Activated CD4-positive, alpha-beta T cell treated with anti-CD3 and anti-CD28 coated beads for 36 hours (primary cell): Measurements from ENCODE around the gene ALG14. TPM values are rescaled to one million over a fixed set of nuclear protein-coding genes. Genes with fewer than 3 reads are reported as not detected.
"Not testable (repeated sequence)": the region's sequence is repeated elsewhere in the genome, so short reads cannot be mapped to it uniquely, and the experiment has no call there.

Experiments used
- ATAC-seq: fragments of 200-7000 bp; cut with Tn5 transposase; one replicate; pipeline ENCODE4 v1.10.0; 2021; ENCODE audit warnings: mild to moderate bottlenecking, moderate library complexity
- CTCF ChIA-PET: fragments of 350-600 bp; sonication (Branson Sonifier 250); formaldehyde crosslinking; loops from one replicate; lab custom pipeline; 2021; ENCODE audit warnings: antibody characterized with exemption; lab: Charles Lee
- POLR2A ChIA-PET: fragments of 350-600 bp; sonication (Branson Sonifier 250); formaldehyde crosslinking; loops from one replicate; lab custom pipeline; 2021; ENCODE audit warnings: antibody characterized with exemption, inconsistent platforms; lab: Charles Lee
- DNase-seq: peaks from one replicate; pipeline ENCODE4 v3.0.0-alpha.2; 2020
- H3K27ac Mint-ChIP-seq: one replicate; pipeline ENCODE4 v1.8.0; 2021; ENCODE audit warnings: mixed read lengths
- H3K27me3 Mint-ChIP-seq: one replicate; pipeline ENCODE4 v1.8.0; 2021; ENCODE audit warnings: mixed read lengths
- H3K36me3 Mint-ChIP-seq: one replicate; pipeline ENCODE4 v1.8.0; 2021; ENCODE audit warnings: low read depth, mixed read lengths
- H3K4me1 Mint-ChIP-seq: one replicate; pipeline ENCODE4 v1.8.0; 2021; ENCODE audit warnings: mixed read lengths
- H3K4me3 Mint-ChIP-seq: one replicate; pipeline ENCODE4 v1.8.0; 2021; ENCODE audit warnings: mild to moderate bottlenecking, moderate library complexity, mixed read lengths
- H3K9me3 Mint-ChIP-seq: one replicate; pipeline ENCODE4 v1.8.0; 2021; ENCODE audit warnings: low read depth, mixed read lengths
- intact Hi-C, 2 experiments: fragments of 100-400 bp; cut with DNase I in 1 of 2; cut with micrococcal nuclease in 1 of 2; formaldehyde crosslinking; loops; one replicate each; pipeline versions ENCODE4 v1.14.2 to v1.15.1; 2022 to 2024; cut with DNase I, micrococcal nuclease
- total RNA-seq, 2 experiments: library from RNA; stranded (reverse); gene quantifications; one replicate each; pipeline ENCODE4 v1.2.3, GENCODE V29; 2021

Gene ALG14
- total RNA-seq, 2 experiments from 2014 or later: 5.3 to 7.3 TPM

- POLR2A ChIA-PET: no interaction called here
- no peak overlapping the region for H3K4me3 Mint-ChIP-seq
- ATAC-seq (no peak), DNase-seq (no peak)
- no peaks in the 10 kb centered on the region for H3K36me3 Mint-ChIP-seq
- H3K27ac Mint-ChIP-seq: no peak overlapping the region
- CTCF ChIA-PET: interaction anchor here (0.6 to 1.3 kb wide), 2 partner anchors 8 to 91 kb away, joined by 3 read pairs; no protein-coding TSS in a partner anchor
- intact Hi-C loops: no loop called here
- no peaks in the 10 kb centered on the region for H3K9me3 Mint-ChIP-seq
- no peaks in the 10 kb centered on the region for H3K27me3 Mint-ChIP-seq
- H3K4me1 Mint-ChIP-seq: no peaks in the 10 kb centered on the region
Observed at GRCh38 chr1:94952539-94952938, 120.2 kb downstream of the ALG14 start.

GRCh38 chr1:94951509-94952208, 121.1 kb downstream of the ALG14 start:
- no peaks in the 10 kb centered on the region for H3K27me3 Mint-ChIP-seq

DNA sequence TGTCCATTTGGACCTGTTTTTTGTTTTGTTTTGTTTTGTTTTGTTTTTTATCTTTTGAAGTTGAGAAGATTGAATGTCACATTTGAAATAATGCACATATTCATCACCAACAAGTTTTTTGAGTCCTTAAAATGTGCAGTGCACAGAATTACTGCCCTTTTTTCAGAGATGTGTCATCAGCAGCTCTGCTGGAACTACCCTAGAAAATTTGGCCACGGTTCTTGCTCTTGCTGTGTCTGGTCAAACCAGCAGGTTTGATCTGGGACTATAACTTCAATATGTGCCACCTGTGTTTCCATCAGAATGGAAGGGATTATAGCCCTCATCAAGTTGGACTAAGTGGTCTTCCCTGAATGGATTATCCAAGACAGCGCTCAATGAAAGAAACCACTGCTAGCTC, 121.7 kb downstream of the ALG14 start:
- intact Hi-C loops: no loop called here
- CTCF ChIA-PET: interaction anchor here (0.8 kb wide), 1 partner anchor 9 kb away, joined by 3 read pairs; no protein-coding TSS in a partner anchor
- H3K4me1 Mint-ChIP-seq: no peaks in the 10 kb centered on the region

More at GRCh38 chr1:94951509-94952208, 121.1 kb downstream of the ALG14 start:
- intact Hi-C loops: no loop called here
- no peak overlapping the region for H3K4me3 Mint-ChIP-seq
- no peaks in the 10 kb centered on the region for H3K4me1 Mint-ChIP-seq
- no peaks in the 10 kb centered on the region for H3K9me3 Mint-ChIP-seq
- ChIA-PET CTCF (interaction anchor here (0.8 kb wide), 1 partner anchor 8 kb away, joined by 3 read pairs; no protein-coding TSS in a partner anchor), POLR2A (no interaction called here)
- ATAC-seq: no peak
- H3K27ac Mint-ChIP-seq: no peak overlapping the region
- no peak for DNase-seq
- H3K36me3 Mint-ChIP-seq: no peaks in the 10 kb centered on the region

DNA sequence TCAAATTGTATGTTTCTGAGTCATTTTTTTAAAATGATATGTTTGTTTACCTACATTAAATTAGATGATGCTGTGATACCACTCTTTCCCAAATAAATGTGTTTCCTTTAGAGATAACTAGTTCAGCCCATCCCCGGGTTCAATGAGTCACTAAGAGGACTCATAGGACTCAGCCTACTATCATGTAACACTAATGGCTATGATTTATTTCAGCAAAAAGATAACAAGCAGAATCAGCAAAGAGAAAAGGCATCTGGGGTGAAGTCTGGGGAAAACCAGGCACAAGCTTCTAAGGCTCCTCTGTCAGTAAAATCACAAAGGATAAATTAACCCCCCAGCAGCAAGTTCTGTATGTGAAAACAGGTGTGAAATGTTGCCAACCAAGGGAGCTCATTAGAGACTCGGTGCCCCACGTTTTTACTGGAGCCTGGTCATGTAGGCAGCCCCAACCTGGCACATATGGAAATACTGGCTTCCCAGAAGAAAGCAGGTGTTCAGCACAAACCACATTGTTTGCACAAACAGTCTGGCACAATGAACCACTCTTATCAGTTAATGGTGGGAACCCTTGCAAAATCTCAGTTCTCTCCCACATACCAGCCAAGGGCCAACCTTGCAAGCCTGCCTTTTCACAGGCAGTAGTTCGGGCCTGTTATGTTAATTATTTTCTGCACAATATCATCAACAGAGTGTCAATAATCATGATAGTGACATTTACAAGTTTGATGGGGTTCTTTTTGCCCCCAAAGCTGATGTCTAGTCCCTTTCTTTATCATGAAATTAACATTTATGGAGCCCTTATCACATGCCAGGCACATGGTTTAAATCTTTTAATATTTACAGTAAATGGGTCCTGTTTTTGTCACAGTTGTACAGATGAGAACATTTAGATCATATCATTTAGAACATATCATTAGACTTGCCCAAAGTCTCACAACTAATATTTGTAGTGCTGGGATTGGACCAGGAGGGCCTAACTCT, 122.8 kb downstream of the ALG14 start:
- Mint-ChIP-seq H3K27me3 (no peaks in the 10 kb centered on the region), H3K4me1 (no peaks in the 10 kb centered on the region), H3K4me3 (no peak overlapping the region), H3K36me3 (no peaks in the 10 kb centered on the region), H3K9me3 (no peaks in the 10 kb centered on the region), H3K27ac (no peak overlapping the region)
- DNase-seq (no peak), ATAC-seq (no peak)
- intact Hi-C loops: no loop called here
- ChIA-PET CTCF (no interaction called here), POLR2A (no interaction called here)

More for the DNA sequence above, 121.7 kb downstream of the ALG14 start:
- no peaks in the 10 kb centered on the region for H3K27me3 Mint-ChIP-seq
- H3K27ac Mint-ChIP-seq: no peak overlapping the region
- H3K36me3 Mint-ChIP-seq: no peaks in the 10 kb centered on the region
- no peak overlapping the region for H3K4me3 Mint-ChIP-seq
- ATAC-seq (no peak), DNase-seq (no peak)
- no peaks in the 10 kb centered on the region for H3K9me3 Mint-ChIP-seq
- POLR2A ChIA-PET: no interaction called here

DNA sequence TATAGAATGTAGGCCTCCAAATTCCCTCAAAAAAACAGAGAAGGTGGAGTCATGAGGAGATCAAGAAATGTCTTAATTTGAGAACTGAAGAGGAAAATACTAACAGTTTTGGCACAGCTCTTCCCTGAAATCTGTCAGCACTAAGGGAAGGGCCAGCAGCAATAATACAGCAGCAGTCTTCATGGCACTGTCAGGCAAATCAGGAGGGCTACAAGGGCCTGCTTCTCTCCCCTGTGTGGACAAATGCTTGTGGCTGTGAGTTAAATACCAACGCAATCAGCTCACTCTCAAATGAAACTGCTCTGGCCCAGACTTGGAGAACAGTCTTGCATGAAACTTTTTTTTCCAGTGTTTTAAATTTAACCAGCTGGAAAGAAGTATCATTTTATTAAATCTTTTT, 125.3 kb downstream of the ALG14 start:
- Mint-ChIP-seq H3K27ac (no peak overlapping the region), H3K4me3 (no peak overlapping the region), H3K4me1 (no peaks in the 10 kb centered on the region), H3K36me3 (no peaks in the 10 kb centered on the region), H3K27me3 (peaks cover 3% of the 10 kb centered on the region), H3K9me3 (no peaks in the 10 kb centered on the region)
- CTCF ChIA-PET: interaction anchor here (0.7 to 1.1 kb wide), 2 partner anchors 14 to 260 kb away, joined by 3 to 4 read pairs; no protein-coding TSS in a partner anchor
- intact Hi-C loops: no loop called here
- POLR2A ChIA-PET: no interaction called here
- no peak for DNase-seq
- no peak for ATAC-seq

DNA sequence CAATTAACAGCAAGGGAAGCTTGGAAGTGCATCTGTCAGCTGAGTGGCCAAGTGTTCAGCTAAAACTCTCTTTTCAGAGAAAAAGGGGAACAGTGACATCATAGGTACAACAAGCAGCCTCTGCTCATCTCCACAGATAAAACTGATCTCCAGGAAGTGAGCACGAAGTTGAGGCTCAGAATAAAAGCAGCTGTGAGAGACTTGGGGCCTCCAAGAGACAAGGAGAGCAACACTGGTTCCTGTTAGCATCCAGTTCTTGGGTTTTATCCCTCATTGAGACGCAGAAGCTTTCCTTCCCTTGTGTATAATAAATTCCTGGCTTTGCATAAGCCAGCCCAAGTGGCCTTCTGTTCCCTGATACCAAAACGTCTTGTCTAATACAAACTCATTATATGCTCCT, 125.9 kb downstream of the ALG14 start:
- ChIA-PET CTCF (interaction anchor here (0.7 to 1.1 kb wide), 2 partner anchors 14 to 259 kb away, joined by 3 to 4 read pairs; no protein-coding TSS in a partner anchor), POLR2A (no interaction called here)
- intact Hi-C loops: no loop called here
- H3K4me3 Mint-ChIP-seq: no peak overlapping the region
- no peaks in the 10 kb centered on the region for H3K9me3 Mint-ChIP-seq
- H3K4me1 Mint-ChIP-seq: no peaks in the 10 kb centered on the region
- peaks cover 3% of the 10 kb centered on the region for H3K27me3 Mint-ChIP-seq
- H3K36me3 Mint-ChIP-seq: no peaks in the 10 kb centered on the region
- ATAC-seq (no peak), DNase-seq (no peak)
- H3K27ac Mint-ChIP-seq: no peak overlapping the region

- ChIA-PET POLR2A (no interaction called here), CTCF (no interaction called here)
- intact Hi-C loops: no loop called here
- Mint-ChIP-seq H3K27ac (no peak overlapping the region), H3K9me3 (no peaks in the 10 kb centered on the region), H3K4me3 (no peak overlapping the region), H3K4me1 (no peaks in the 10 kb centered on the region), H3K36me3 (no peaks in the 10 kb centered on the region), H3K27me3 (peaks cover 6% of the 10 kb centered on the region)
- no peak for DNase-seq
- ATAC-seq: no peak
Observed at GRCh38 chr1:94942171-94943128, 130.3 kb downstream of the ALG14 start.

GRCh38 chr1:94941480-94941879, 131.3 kb downstream of the ALG14 start:
- ATAC-seq, H3K36me3 Mint-ChIP-seq, H3K27ac Mint-ChIP-seq, H3K9me3 Mint-ChIP-seq, H3K27me3 Mint-ChIP-seq, POLR2A ChIA-PET, CTCF ChIA-PET, H3K4me3 Mint-ChIP-seq, intact Hi-C loops, H3K4me1 Mint-ChIP-seq, DNase-seq: not testable (repeated sequence)

DNA sequence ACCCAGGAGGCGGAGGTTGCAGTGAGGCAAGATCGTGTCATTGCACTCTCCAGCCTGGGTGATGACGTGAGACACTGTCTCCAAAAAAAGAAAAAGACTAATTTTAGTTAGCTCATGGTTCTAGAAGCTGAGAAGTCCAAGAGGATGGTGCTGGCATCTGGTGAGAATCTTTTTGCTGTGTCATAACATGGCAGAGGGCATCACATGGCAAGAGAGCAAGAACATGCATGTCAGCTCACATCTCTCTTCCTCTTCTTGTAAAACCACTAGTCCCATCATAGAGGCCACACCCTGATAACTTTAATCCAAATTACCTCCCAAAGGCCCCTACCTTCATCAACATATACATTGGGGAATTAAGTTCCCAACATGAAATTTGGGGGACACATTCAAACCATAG, 132.0 kb downstream of the ALG14 start:
- intact Hi-C loops: no loop called here
- no peaks in the 10 kb centered on the region for H3K36me3 Mint-ChIP-seq
- DNase-seq: no peak
- POLR2A ChIA-PET: interaction anchor here (0.8 kb wide), 1 partner anchor 53 kb away, joined by 3 read pairs; no protein-coding TSS in a partner anchor
- no peaks in the 10 kb centered on the region for H3K9me3 Mint-ChIP-seq
- no peaks in the 10 kb centered on the region for H3K4me1 Mint-ChIP-seq
- no peak for ATAC-seq
- CTCF ChIA-PET: no interaction called here
- no peak overlapping the region for H3K4me3 Mint-ChIP-seq
- H3K27ac Mint-ChIP-seq: no peak overlapping the region
- peaks cover 6% of the 10 kb centered on the region for H3K27me3 Mint-ChIP-seq

- Mint-ChIP-seq H3K36me3 (no peaks in the 10 kb centered on the region), H3K9me3 (no peaks in the 10 kb centered on the region), H3K4me3 (no peak overlapping the region), H3K27ac (no peak overlapping the region), H3K27me3 (peaks cover 3% of the 10 kb centered on the region), H3K4me1 (peaks cover 3% of the 10 kb centered on the region)
- ATAC-seq (no peak), DNase-seq (no peak)
- intact Hi-C loops: no loop called here
- ChIA-PET POLR2A (no interaction called here), CTCF (no interaction called here)
Observed at GRCh38 chr1:94937820-94938219, 134.9 kb downstream of the ALG14 start.
